Endothelial cell of umbilical vein (primary cell): ENCODE measurements around the gene WSB2. TPM values are rescaled to one million over a fixed set of nuclear protein-coding genes. Genes with fewer than 3 reads are reported as not detected.

Source experiments
- BruUV-seq: library from RNA; stranded (reverse); fragments of 400-500 nt; replicated peaks from 2 replicates; lab custom pipeline; 2021; lab: Mats Ljungman, UMichigan
- CTCF ChIA-PET: fragments of 300-600, 350-600 bp; sonication (Branson Sonifier 250); formaldehyde crosslinking; loops from one replicate; lab custom pipeline; 2021; ENCODE audit warnings: antibody characterized with exemption, inconsistent platforms; lab: Charles Lee
- POLR2A ChIA-PET: fragments of 300-600, 350-600 bp; sonication (Branson Sonifier 250); formaldehyde crosslinking; loops from one replicate; lab custom pipeline; 2021; ENCODE audit warnings: antibody characterized with exemption, inconsistent platforms; lab: Charles Lee
- DNase-seq: peaks from one replicate; pipeline ENCODE4 v3.0.0-alpha.2; 2011; ENCODE audit warnings: low read depth, low spot score
- FAIRE-seq: peaks from 2 replicates; lab custom pipeline; 2011; peaks lifted over from hg19 to GRCh38; lab: Jason Lieb, UNC
- H2AFZ ChIP-seq: 2 replicates; pipeline ENCODE4 v1.6.0; 2012; ENCODE audit warnings: low read depth, low read length, control low read depth, inconsistent platforms
- H3K27ac ChIP-seq: 2 replicates; pipeline ENCODE4 v1.5.1; 2011; ENCODE audit warnings: low read depth, mild to moderate bottlenecking, control low read depth, low read length, moderate library complexity; ENCODE audit not compliant: insufficient read depth
- H3K27me3 ChIP-seq, 2 experiments: 2 replicates each; pipeline versions ENCODE4 v1.6.0 to v1.6.1; 2011; ENCODE audit warnings: low read length in 2 of 2, mixed read lengths in 1 of 2; ENCODE audit not compliant: control insufficient read depth in 2 of 2, insufficient read depth in 2 of 2
- H3K36me3 ChIP-seq, 2 experiments: 2 replicates in 1 of 2; 3 replicates in 1 of 2; pipeline ENCODE4 v1.5.1; 2011; ENCODE audit warnings: low read length in 2 of 2, mild to moderate bottlenecking in 1 of 2, moderate library complexity in 1 of 2; ENCODE audit not compliant: control insufficient read depth in 2 of 2, insufficient read depth in 2 of 2; ENCODE audit errors: extremely low read depth in 1 of 2
- H3K4me1 ChIP-seq: 3 replicates; pipeline ENCODE4 v1.5.1; 2011; ENCODE audit warnings: mild to moderate bottlenecking, low read length; ENCODE audit not compliant: control insufficient read depth, insufficient read depth; ENCODE audit errors: extremely low read depth
- H3K4me2 ChIP-seq: 2 replicates; pipeline ENCODE4 v1.6.1; 2011; ENCODE audit warnings: low read length, control low read depth, mixed read lengths; ENCODE audit not compliant: insufficient read depth
- H3K4me3 ChIP-seq, 3 experiments: fragments of 200-600 bp in 1 of 3; sonication (generic), shearing (Covaris generic) in 1 of 3; replicated peaks in 1 of 3; 2 replicates each; pipeline ENCODE4 v1.5.1; 2011 to 2016; ENCODE audit warnings: control low read depth in 3 of 3, low read length in 3 of 3, mild to moderate bottlenecking in 2 of 3, inconsistent platforms in 1 of 3, low read depth in 1 of 3, moderate library complexity in 1 of 3; ENCODE audit not compliant: insufficient read depth in 1 of 3
- H3K79me2 ChIP-seq: 2 replicates; pipeline ENCODE4 v1.6.0; 2012; ENCODE audit warnings: low read length, inconsistent platforms; ENCODE audit not compliant: control insufficient read depth, insufficient read depth
- H3K9ac ChIP-seq: replicated peaks from 2 replicates; pipeline ENCODE3; 2011; ENCODE audit warnings: low read length, control low read depth; ENCODE audit not compliant: insufficient read depth; ENCODE audit errors: extremely low read depth
- H3K9me1 ChIP-seq: replicated peaks from 3 replicates; pipeline ENCODE4 v1.6.0; 2011; ENCODE audit warnings: mild to moderate bottlenecking, low read length; ENCODE audit not compliant: control insufficient read depth, insufficient read depth; ENCODE audit errors: extremely low read depth
- H3K9me3 ChIP-seq: replicated peaks from 2 replicates; pipeline ENCODE4 v1.5.1; 2012; ENCODE audit warnings: low read length, inconsistent platforms; ENCODE audit not compliant: control insufficient read depth, insufficient read depth
- H4K20me1 ChIP-seq: replicated peaks from 2 replicates; pipeline ENCODE3; 2011; ENCODE audit warnings: mild to moderate bottlenecking, low read length; ENCODE audit not compliant: control insufficient read depth, insufficient read depth; ENCODE audit errors: extremely low read depth
- CTCF ChIP-seq, 2 donors: IDR thresholded peaks; 1 replicate in 1 of 2; 2 replicates in 1 of 2; pipeline ENCODE4 v1.5.1; 2011; ENCODE audit warnings: low read length in 2 of 2, mild to moderate bottlenecking in 2 of 2, moderate library complexity in 2 of 2, control low read depth in 1 of 2, inconsistent platforms in 1 of 2, low read depth in 1 of 2; ENCODE audit not compliant: insufficient read depth in 1 of 2; ENCODE audit errors: extremely low read depth in 1 of 2
- EZH2 ChIP-seq: IDR thresholded peaks from 2 replicates; pipeline ENCODE4 v1.6.1; 2012; ENCODE audit warnings: borderline replicate concordance, low read depth, mild to moderate bottlenecking, moderate library complexity, low read length, inconsistent platforms; ENCODE audit not compliant: severe bottlenecking
- FOS ChIP-seq: IDR thresholded peaks from 2 replicates; pipeline ENCODE4 v1.6.1; 2011; ENCODE audit warnings: mild to moderate bottlenecking, low read length, moderate library complexity, borderline replicate concordance; ENCODE audit not compliant: insufficient read depth
- MAX ChIP-seq: IDR thresholded peaks from 2 replicates; pipeline ENCODE4 v1.6.1; 2011; ENCODE audit not compliant: insufficient read depth, insufficient read length
- dilution Hi-C: fragments of 300-500 bp; cut with MboI; formaldehyde crosslinking; loops from one replicate; pipeline ENCODE4 v1.15.0; 2019; ENCODE audit warnings: low sequenced_read_pairs; ENCODE audit not compliant: extremely low pct_ligation_motif_present
- intact Hi-C: fragments of 100-400 bp; cut with micrococcal nuclease; formaldehyde crosslinking; loops from one replicate; pipeline ENCODE4 v1.10.0; 2022
- polyA plus RNA-seq, 4 experiments: library from polyadenylated mRNA; depleted of rRNA in 3 of 4; stranded (reverse) in 3 of 4; unstranded in 1 of 4; fragments of >200 nt; gene quantifications; 2 replicates each; pipeline versions ENCODE4 v1.2.1 to v1.2.3, GENCODE V29; 2011 to 2012; ENCODE audit warnings: missing spikeins in 1 of 4
- small RNA-seq: library from RNA; depleted of rRNA; stranded (forward); fragments of <200 nt; gene quantifications from one replicate; pipeline ENCODE3, GENCODE V24; 2012; ENCODE audit warnings: low replicate concordance, low read depth; ENCODE audit not compliant: insufficient read depth, insufficient read length
- total RNA-seq: library from RNA; stranded (reverse); gene quantifications from 2 replicates; pipeline ENCODE4 v1.2.3, GENCODE V29; 2021

Gene WSB2
- total and polyA plus RNA-seq, 2 donors (not counting 3 experiments of a cell fraction or from before 2014, with no cell fraction given), result 73.6 to 107 TPM

GRCh38 chr12:117985182-117985581 lies 75.8 kb downstream of the WSB2 start:
- Histone ChIP-seq H3K9ac (no peak overlapping the region), H4K20me1 (no peaks in the 10 kb centered on the region), H3K27ac (no peak overlapping the region), H3K79me2 (no peaks in the 10 kb centered on the region), H3K9me3 (no peaks in the 10 kb centered on the region), H3K27me3 (no peaks in the 10 kb centered on the region), H3K4me2 (no peak overlapping the region), H3K36me3 (no peaks in the 10 kb centered on the region), H3K4me3 (no peak overlapping the region), H3K4me1 (no peaks in the 10 kb centered on the region), H2AFZ (no peak overlapping the region), H3K9me1 (no peaks in the 10 kb centered on the region)
- TF ChIP-seq MAX, result no peak
- no peak for TF ChIP-seq FOS
- TF ChIP-seq CTCF (IDR thresholded peaks at IDR 0.05; ENCODE audit: extremely low read depth in 1 of 2, insufficient read depth in 1 of 2, low read depth in 1 of 2, low read length in 2 of 2), result no peak
- TF ChIP-seq EZH2, result no peak
- dilution Hi-C loops, result no loop called here
- CTCF ChIA-PET, result interaction anchor here (0.6 kb wide), 1 partner anchor 13 kb away, joined by 3 read pairs; no protein-coding TSS in a partner anchor
- POLR2A ChIA-PET, result no interaction called here
- intact Hi-C loops, result no loop called here
- FAIRE-seq, result no peak
- DNase-seq, result no peak
- BruUV-seq, result no TSS peak

Small RNA genes within 50 kb of the gene (small RNA-seq; reads per million reads assigned to genes)
- gene AC131159.1, result not detected

Other genes with a start within 250 kb of the WSB2 start
- 5.2 and 6.6 TPM in 2 replicates for gene KSR2, start 92.2 kb downstream of the WSB2 start, total RNA-seq
- 1.7 and 2.1 TPM in 2 replicates for gene KSR2, start 92.2 kb downstream of the WSB2 start, polyA plus RNA-seq
- 23.3 and 24.8 TPM in 2 replicates for gene RFC5, start 44.5 kb downstream of the WSB2 start, total RNA-seq
- 15.1 and 18.1 TPM in 2 replicates for gene RFC5, start 44.5 kb downstream of the WSB2 start, polyA plus RNA-seq
- gene VSIG10, start 42.8 kb upstream of the WSB2 start, total RNA-seq, result 38.4 and 38.6 TPM in 2 replicates
- gene VSIG10, start 42.8 kb upstream of the WSB2 start, polyA plus RNA-seq, result 16.1 and 16.3 TPM in 2 replicates
- 146 and 185 TPM in 2 replicates for gene PEBP1, start 74.9 kb upstream of the WSB2 start, total RNA-seq
- gene PEBP1, start 74.9 kb upstream of the WSB2 start, polyA plus RNA-seq, result 236 and 261 TPM in 2 replicates